K562 (cell line): ENCODE data around the gene ALG11. TPM values are rescaled to one million over a fixed set of nuclear protein-coding genes. Genes with fewer than 3 reads are reported as not detected.

ENCODE experiments used
- ATAC-seq: fragments of 200-7000 bp; cut with Tn5 transposase; 3 replicates; pipeline ENCODE4 v1.9.1; 2020; ENCODE audit warnings: moderate library complexity
- BruUV-seq: library from RNA; stranded (reverse); fragments of 400-500 nt; replicated peaks from 2 replicates; lab custom pipeline; 2021; lab: Mats Ljungman, UMichigan
- CTCF ChIA-PET: fragments of 300-600 bp; formaldehyde crosslinking; extraction: SDS; loops from one replicate; lab custom pipeline; 2021; ENCODE audit warnings: low intra/inter-chr PET ratio; lab: Yijun Ruan, JAX
- POLR2A ChIA-PET: fragments of 300-600, 350-650 bp; sonication (Branson Sonifier 250); formaldehyde crosslinking; extraction: SDS; loops from one replicate; lab custom pipeline; 2021; ENCODE audit warnings: antibody characterized with exemption, inconsistent platforms; lab: Yijun Ruan, JAX
- DNase-seq, 4 experiments: peaks; one replicate each; pipeline versions ENCODE4 v3.0.0 to v3.0.0-alpha.2; 2011 to 2018; ENCODE audit warnings: low spot score in 3 of 4, mixed read lengths in 3 of 4; ENCODE audit errors: extremely low read depth in 1 of 4
- FAIRE-seq: peaks from 2 replicates; lab custom pipeline; 2011; peaks lifted over from hg19 to GRCh38; lab: Jason Lieb, UNC
- H2AFZ ChIP-seq: 2 replicates; pipeline ENCODE4 v1.6.0; 2011; ENCODE audit warnings: low read depth, low read length, control low read depth, inconsistent platforms
- H3K27ac ChIP-seq: fragments of 200-600 bp; 3 replicates; pipeline ENCODE4 v1.8.0; 2011; ENCODE audit warnings: low read depth, mild to moderate bottlenecking, control low read depth, inconsistent platforms, low read length, moderate library complexity, mixed read lengths; ENCODE audit errors: extremely low read depth
- H3K27me3 ChIP-seq, 2 experiments: fragments of 300-600 bp in 1 of 2; 2 replicates in 1 of 2; 3 replicates in 1 of 2; pipeline versions ENCODE4 v1.6.0 to v1.8.0; 2011; ENCODE audit warnings: inconsistent platforms in 2 of 2, low read length in 2 of 2, mild to moderate bottlenecking in 1 of 2, mixed read lengths in 1 of 2, moderate library complexity in 1 of 2; ENCODE audit not compliant: control insufficient read depth in 2 of 2, insufficient read depth in 2 of 2
- H3K36me3 ChIP-seq: fragments of 300-600 bp; 3 replicates; pipeline ENCODE4 v1.8.0; 2011; ENCODE audit warnings: mild to moderate bottlenecking, low read length, inconsistent platforms; ENCODE audit not compliant: control insufficient read depth, insufficient read depth
- H3K4me1 ChIP-seq, 2 experiments: fragments of 200-600 bp in 1 of 2; replicated peaks in 1 of 2; 2 replicates in 1 of 2; 3 replicates in 1 of 2; pipeline versions ENCODE4 v1.5.1 to v1.8.0; 2011; ENCODE audit warnings: inconsistent platforms in 2 of 2, low read length in 2 of 2, mild to moderate bottlenecking in 1 of 2, mixed read lengths in 1 of 2, moderate library complexity in 1 of 2; ENCODE audit not compliant: control insufficient read depth in 2 of 2, insufficient read depth in 2 of 2
- H3K4me2 ChIP-seq: 2 replicates; pipeline ENCODE4 v1.6.1; 2011; ENCODE audit warnings: low read length, control low read depth, inconsistent platforms, mixed read lengths; ENCODE audit not compliant: insufficient read depth
- H3K4me3 ChIP-seq: fragments of 200-600 bp; sonication (generic), shearing (Covaris generic); 2 replicates; pipeline ENCODE4 v1.5.1; 2016; ENCODE audit warnings: control low read depth, inconsistent platforms
- H3K79me2 ChIP-seq: fragments of 200-600 bp; 3 replicates; pipeline ENCODE4 v1.8.0; 2011; ENCODE audit warnings: low read length, inconsistent platforms; ENCODE audit not compliant: control insufficient read depth, insufficient read depth
- H3K9ac ChIP-seq, 2 experiments: 2 replicates each; pipeline versions ENCODE4 v1.6.0 to v1.6.1; 2011; ENCODE audit warnings: low read depth in 2 of 2, low read length in 2 of 2, control low read depth in 1 of 2, inconsistent platforms in 1 of 2, mild to moderate bottlenecking in 1 of 2, mixed read lengths in 1 of 2; ENCODE audit not compliant: insufficient read depth in 1 of 2
- H3K9me1 ChIP-seq: one replicate; pipeline ENCODE4 v1.6.0; 2011; ENCODE audit warnings: inconsistent platforms, mild to moderate bottlenecking, low read length, moderate library complexity; ENCODE audit not compliant: control insufficient read depth, insufficient read depth
- H3K9me3 ChIP-seq: replicated peaks from 2 replicates; pipeline ENCODE4 v1.5.1; 2011; ENCODE audit warnings: low read depth, low read length, inconsistent platforms; ENCODE audit not compliant: control insufficient read depth, insufficient read depth
- H4K20me1 ChIP-seq: replicated peaks from 2 replicates; pipeline ENCODE4 v1.6.1; 2011; ENCODE audit warnings: low read length, inconsistent platforms, mixed read lengths; ENCODE audit not compliant: control insufficient read depth, insufficient read depth
- CREM ChIP-seq: IDR thresholded peaks from 2 replicates; pipeline ENCODE4 v1.6.1; 2014; ENCODE audit warnings: antibody characterized with exemption, low read depth
- FIP1L1 ChIP-seq: fragments of 200-400 bp; formaldehyde crosslinking; IDR thresholded peaks from 2 replicates; pipeline ENCODE4 v1.6.1; 2018; ENCODE audit warnings: mild to moderate bottlenecking, low read depth, low read length; ENCODE audit not compliant: poor library complexity, severe bottlenecking
- GATAD2A ChIP-seq: fragments of 450-650 bp; IDR thresholded peaks from 2 replicates; pipeline ENCODE4 v1.6.1; 2017
- NFE2 ChIP-seq: IDR thresholded peaks from 2 replicates; pipeline ENCODE4 v1.6.1; 2014; ENCODE audit warnings: antibody characterized with exemption, low read depth
- NR4A1 ChIP-seq, 2 experiments: fragments of 250-450 bp in 1 of 2; fragments of 450-650 bp in 1 of 2; sonication (Bioruptor Pico) in 1 of 2; IDR thresholded peaks; 2 replicates each; pipeline versions ENCODE4 v1.4.0 to v1.6.1; 2016 to 2020; ENCODE audit warnings: mild to moderate bottlenecking in 2 of 2, missing compliant biosample characterization in 1 of 2, missing genetic modification characterization in 1 of 2, moderate library complexity in 1 of 2
- SIRT6 ChIP-seq: IDR thresholded peaks from one replicate; pipeline ENCODE4 v1.6.1; 2012; ENCODE audit warnings: low read depth, mild to moderate bottlenecking, control low read depth, inconsistent platforms, low read length, moderate library complexity
- SMARCA4 ChIP-seq: fragments of 450-650 bp; IDR thresholded peaks from 2 replicates; pipeline ENCODE4 v1.6.1; 2016
- SRSF3 ChIP-seq: fragments of 200-400 bp; formaldehyde crosslinking; IDR thresholded peaks from 2 replicates; pipeline ENCODE4 v1.6.1; 2016; ENCODE audit warnings: mild to moderate bottlenecking, low read length, moderate library complexity; ENCODE audit not compliant: insufficient read depth
- ZC3H4 ChIP-seq: sonication (generic); formaldehyde crosslinking; IDR thresholded peaks from 2 replicates; pipeline ENCODE4 v1.9.0; 2021; ENCODE audit warnings: missing genetic modification reagents, borderline replicate concordance
- ZNF184 ChIP-seq: sonication (generic); formaldehyde crosslinking; IDR thresholded peaks from 2 replicates; pipeline ENCODE4 v1.5.0; 2020; ENCODE audit warnings: missing genetic modification reagents
- ZNF239 ChIP-seq: fragments of 250-450 bp; sonication (Bioruptor Pico); IDR thresholded peaks from 2 replicates; pipeline ENCODE4 v1.4.0; 2020; ENCODE audit warnings: mild to moderate bottlenecking
- WGBS: fragments of 100-300 bp; shearing (Covaris generic); methylation state at CpG from one replicate; pipeline ENCODE4 v1.1.6; 2016; ENCODE audit warnings: low coverage, mixed read lengths; ENCODE audit not compliant: insufficient coverage; ENCODE audit errors: missing lambda C conversion rate; 5-methylcytosine and 5-hydroxymethylcytosine counted together
- in situ Hi-C: fragments of 300-500 bp; cut with MboI; formaldehyde crosslinking; loops from 4 replicates; pipeline ENCODE4 v1.15.0; 2018; ENCODE audit warnings: inconsistent platforms, mixed read lengths
- intact Hi-C: fragments of 100-400 bp; cut with micrococcal nuclease; formaldehyde crosslinking; loops from 2 replicates; pipeline ENCODE4 v1.14.2; 2022
- polyA plus RNA-seq, 8 experiments: library from polyadenylated mRNA; depleted of rRNA in 4 of 8; stranded (reverse) in 5 of 8; unstranded in 3 of 8; fragments of >200 nt; fragmentation: Nextera tagmentation in 2 of 8; fragmentation: Illumina TruSeq in 1 of 8; extraction: Ambion mirVana in 2 of 8; extraction: Trizol in 1 of 8; gene quantifications; 2 replicates each; pipeline versions ENCODE4 v1.2.1 to v1.2.3, GENCODE V29; 2011 to 2014; ENCODE audit warnings: inconsistent platforms in 1 of 8, missing spikeins in 1 of 8
- total RNA-seq, 7 experiments: library from RNA; depleted of rRNA in 6 of 7; stranded (reverse); fragments of >200 nt in 6 of 7; fragmentation: Illumina TruSeq in 2 of 7; extraction: Trizol in 2 of 7; gene quantifications; 2 replicates each; pipeline versions ENCODE4 v1.2.1 to v1.2.3, GENCODE V29; 2011 to 2021; ENCODE audit warnings: low replicate concordance in 1 of 7
- TF ChIP-seq, protein P1 (sequence below): sonication (generic); formaldehyde crosslinking; IDR thresholded peaks from 2 replicates; pipeline ENCODE4 v1.8.0; 2022; ENCODE audit warnings: mild to moderate bottlenecking, missing genetic modification reagents

Gene ALG11
- total and polyA plus RNA-seq, 9 of the 15 experiments (the other 6 are each of a cell fraction or from before 2014, with no cell fraction given), result 7.3 to 19.2 (median 16.3) TPM

DNA sequence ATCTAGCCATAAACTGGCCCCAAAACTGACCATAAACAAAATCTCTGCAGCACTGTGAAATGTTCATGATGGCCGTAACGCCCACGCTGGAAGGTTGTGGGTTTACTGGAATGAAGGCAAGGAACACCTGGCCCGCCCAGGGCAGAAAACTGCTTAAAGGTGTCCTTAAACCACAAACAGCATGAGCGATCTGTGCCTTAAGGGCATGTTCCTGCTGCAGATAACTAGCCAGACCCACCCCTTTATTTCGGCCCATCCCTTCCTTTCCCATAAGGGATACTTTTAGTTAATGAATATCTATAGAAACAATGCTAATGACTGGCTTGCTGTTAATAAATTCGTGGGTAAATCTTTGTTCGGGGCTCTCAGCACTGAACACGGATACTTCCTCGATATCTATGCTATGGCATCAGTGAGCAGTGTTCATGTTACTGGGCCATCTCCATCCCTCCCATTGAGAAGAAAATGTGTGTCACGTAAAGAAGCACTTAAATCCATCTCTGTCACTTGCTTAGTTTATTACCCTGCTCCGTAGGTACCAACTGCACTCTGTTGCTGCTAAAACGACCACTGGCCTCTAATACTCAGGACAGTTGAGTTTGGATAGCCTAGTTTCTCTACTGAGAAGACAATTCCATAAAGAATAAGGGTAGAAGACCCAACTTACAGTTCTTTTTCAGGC, 6.2 kb upstream of the ALG11 start:
- H3K9me1 ChIP-seq, result no peaks in the 10 kb centered on the region
- no peak overlapping the region for H2AFZ ChIP-seq
- H3K27ac ChIP-seq, result no peak overlapping the region
- ChIA-PET POLR2A (no interaction called here), CTCF (no interaction called here)
- H4K20me1 ChIP-seq, result no peaks in the 10 kb centered on the region
- FAIRE-seq, result no peak
- TF ChIP-seq CREM (no peak), NR4A1 (CRISPR knock-in tag; IDR thresholded peaks at IDR 0.05) (no peak), NR4A1 (tag; IDR thresholded peaks at IDR 0.05) (no peak), SMARCA4 (no peak), GATAD2A (no peak), SRSF3 (no peak), ZNF239 (no peak), ZC3H4 (CRISPR knock-in tag) (no peak), SIRT6 (no peak), FIP1L1 (no peak), ZNF184 (CRISPR knock-in tag) (no peak), NFE2 (no peak)
- TF ChIP-seq, protein P1, sequence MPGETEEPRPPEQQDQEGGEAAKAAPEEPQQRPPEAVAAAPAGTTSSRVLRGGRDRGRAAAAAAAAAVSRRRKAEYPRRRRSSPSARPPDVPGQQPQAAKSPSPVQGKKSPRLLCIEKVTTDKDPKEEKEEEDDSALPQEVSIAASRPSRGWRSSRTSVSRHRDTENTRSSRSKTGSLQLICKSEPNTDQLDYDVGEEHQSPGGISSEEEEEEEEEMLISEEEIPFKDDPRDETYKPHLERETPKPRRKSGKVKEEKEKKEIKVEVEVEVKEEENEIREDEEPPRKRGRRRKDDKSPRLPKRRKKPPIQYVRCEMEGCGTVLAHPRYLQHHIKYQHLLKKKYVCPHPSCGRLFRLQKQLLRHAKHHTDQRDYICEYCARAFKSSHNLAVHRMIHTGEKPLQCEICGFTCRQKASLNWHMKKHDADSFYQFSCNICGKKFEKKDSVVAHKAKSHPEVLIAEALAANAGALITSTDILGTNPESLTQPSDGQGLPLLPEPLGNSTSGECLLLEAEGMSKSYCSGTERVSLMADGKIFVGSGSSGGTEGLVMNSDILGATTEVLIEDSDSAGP, result no peak
- in situ Hi-C loops (loop anchor here (5.0 kb wide), 1 partner anchor 121 kb away; the partner anchor contains the start of gene NEK5), intact Hi-C loops (no loop called here)
- no peaks in the 10 kb centered on the region for H3K27me3 ChIP-seq
- no peak for DNase-seq
- H3K4me1 ChIP-seq, result peaks cover under 1 to 17% of the 10 kb centered on the region in 2 experiments; a peak in 4 of 5 replicates
- H3K79me2 ChIP-seq, result peaks cover 79% of the 10 kb centered on the region
- no peak overlapping the region for H3K4me2 ChIP-seq
- H3K9me3 ChIP-seq, result 0 out of 2 replicates have a peak, but pooled peaks cover 1% of the 10 kb centered on the region
- no TSS peak for BruUV-seq
- no peak overlapping the region for H3K9ac ChIP-seq
- 85% methylated on average over 12 of the region's 13 CpGs for WGBS
- no peak for ATAC-seq
- H3K4me3 ChIP-seq, result no peak overlapping the region
- peaks cover 6% of the 10 kb centered on the region; the same call in 2 of the 3 replicates for H3K36me3 ChIP-seq
